ES-I3 (cell line): ENCODE results near the gene PPP4R3A.
"Not testable (repeated sequence)": the region's sequence is repeated elsewhere in the genome, so short reads cannot be mapped to it uniquely, and the experiment has no call there.

Source experiments
- H3K36me3 ChIP-seq: 2 replicates; pipeline ENCODE4 v1.6.1; 2013; ENCODE audit warnings: mild to moderate bottlenecking, low read length, control low read depth, moderate library complexity; ENCODE audit not compliant: insufficient read depth
- H3K4me1 ChIP-seq: 2 replicates; pipeline ENCODE4 v1.6.1; 2013; ENCODE audit warnings: mild to moderate bottlenecking, control low read depth, low read length; ENCODE audit not compliant: insufficient read depth
- H3K9ac ChIP-seq: 2 replicates; pipeline ENCODE4 v1.6.1; 2013; ENCODE audit warnings: low read depth, mild to moderate bottlenecking, low read length, moderate library complexity
- H3K9me3 ChIP-seq: 2 replicates; pipeline ENCODE4 v1.6.1; 2013; ENCODE audit warnings: mild to moderate bottlenecking, low read length, moderate library complexity; ENCODE audit not compliant: control insufficient read depth, insufficient read depth

The PPP4R3A gene

GRCh38 chr14:91436266-91436665 is 73.8 kb downstream of the PPP4R3A start:
- H3K36me3 ChIP-seq, H3K9me3 ChIP-seq, H3K4me1 ChIP-seq, H3K9ac ChIP-seq: not testable (repeated sequence)

- H3K4me1 ChIP-seq: no peaks in the 10 kb centered on the region
- H3K9me3 ChIP-seq: 0 out of 2 replicates have a peak, but pooled peaks cover 3% of the 10 kb centered on the region
- H3K9ac ChIP-seq: no peak overlapping the region
- no peaks in the 10 kb centered on the region for H3K36me3 ChIP-seq
These were observed 80.7 kb downstream of the PPP4R3A start for GRCh38 chr14:91429385-91429784.

GRCh38 chr14:91428931-91429330 is 81.2 kb downstream of the PPP4R3A start:
- not testable (repeated sequence) for H3K36me3 ChIP-seq, H3K4me1 ChIP-seq, H3K9ac ChIP-seq, H3K9me3 ChIP-seq

GRCh38 chr14:91425531-91425944 is 84.6 kb downstream of the PPP4R3A start:
- H3K9ac ChIP-seq, H3K9me3 ChIP-seq, H3K36me3 ChIP-seq, H3K4me1 ChIP-seq: not testable (repeated sequence)

- Histone ChIP-seq H3K36me3 (no peaks in the 10 kb centered on the region), H3K9ac (no peak overlapping the region), H3K4me1 (no peaks in the 10 kb centered on the region), H3K9me3 (0 out of 2 replicates have a peak, but pooled peaks cover 3% of the 10 kb centered on the region)
These were observed 85.1 kb downstream of the PPP4R3A start for GRCh38 chr14:91424813-91425530.

GRCh38 chr14:91420686-91421085 is 89.4 kb downstream of the PPP4R3A start:
- no peaks in the 10 kb centered on the region for H3K36me3 ChIP-seq
- peaks cover 4% of the 10 kb centered on the region; the same call in 1 of the 2 replicates for H3K4me1 ChIP-seq
- H3K9ac ChIP-seq: no peak overlapping the region
- H3K9me3 ChIP-seq: 0 out of 2 replicates have a peak, but pooled peaks cover 3% of the 10 kb centered on the region

GRCh38 chr14:91419451-91419850 is 90.7 kb downstream of the PPP4R3A start:
- peaks cover 15% of the 10 kb centered on the region for H3K4me1 ChIP-seq
- no peaks in the 10 kb centered on the region for H3K9me3 ChIP-seq
- H3K36me3 ChIP-seq: no peaks in the 10 kb centered on the region
- no peak overlapping the region for H3K9ac ChIP-seq

GRCh38 chr14:91419044-91419397 is 91.1 kb downstream of the PPP4R3A start:
- peaks cover 19% of the 10 kb centered on the region for H3K4me1 ChIP-seq
- no peaks in the 10 kb centered on the region for H3K36me3 ChIP-seq
- no peak overlapping the region for H3K9ac ChIP-seq
- no peaks in the 10 kb centered on the region for H3K9me3 ChIP-seq

GRCh38 chr14:91418387-91419043 is 91.6 kb downstream of the PPP4R3A start:
- peak overlapping the region; percentile 64 for H3K9ac ChIP-seq
- H3K36me3 ChIP-seq: no peaks in the 10 kb centered on the region
- peaks cover 23% of the 10 kb centered on the region for H3K4me1 ChIP-seq

GRCh38 chr14:91417983-91418386 is 92.1 kb downstream of the PPP4R3A start:
- Histone ChIP-seq H3K4me1 (peaks cover 28% of the 10 kb centered on the region), H3K36me3 (no peaks in the 10 kb centered on the region), H3K9me3 (no peaks in the 10 kb centered on the region), H3K9ac (peak overlapping the region; percentile 64)

More at GRCh38 chr14:91418387-91419043, 91.6 kb downstream of the PPP4R3A start:
- no peaks in the 10 kb centered on the region for H3K9me3 ChIP-seq

- peak within 1 kb of the TSS; percentile 64 for H3K9ac ChIP-seq
- H3K4me1 ChIP-seq: peaks cover 29% of the 10 kb centered on the region
- no peaks in the 10 kb centered on the region for H3K36me3 ChIP-seq
- H3K9me3 ChIP-seq: no peaks in the 10 kb centered on the region
These were observed 92.8 kb downstream of the PPP4R3A start, which contains the start of gene CCDC88C for GRCh38 chr14:91417120-91417982. CCDC88C (minus strand) TSS chr14:91417820; CDS start chr14:91417690, 130 bp downstream.

GRCh38 chr14:91416744-91417119 is 93.4 kb downstream of the PPP4R3A start:
- H3K9ac ChIP-seq: peak overlapping the region; percentile 64
- no peaks in the 10 kb centered on the region for H3K9me3 ChIP-seq
- H3K36me3 ChIP-seq: no peaks in the 10 kb centered on the region
- peaks cover 29% of the 10 kb centered on the region for H3K4me1 ChIP-seq

- Histone ChIP-seq H3K4me1 (peaks cover 29% of the 10 kb centered on the region), H3K9ac (peak overlapping the region; percentile 64), H3K36me3 (no peaks in the 10 kb centered on the region), H3K9me3 (no peaks in the 10 kb centered on the region)
These were observed 94.0 kb downstream of the PPP4R3A start for GRCh38 chr14:91415794-91416743.

GRCh38 chr14:91414475-91414833 is 95.7 kb downstream of the PPP4R3A start:
- no peaks in the 10 kb centered on the region for H3K9me3 ChIP-seq
- H3K36me3 ChIP-seq: no peaks in the 10 kb centered on the region
- H3K9ac ChIP-seq: no peak overlapping the region
- H3K4me1 ChIP-seq: peaks cover 29% of the 10 kb centered on the region
